Upper lobe of left lung (tissue), 6 donors: Measurements from ENCODE around the gene ASCC1. TPM values are rescaled to one million over a fixed set of nuclear protein-coding genes. Genes with fewer than 3 reads are reported as not detected.
"Not testable (repeated sequence)": the region's sequence is repeated elsewhere in the genome, so short reads cannot be mapped to it uniquely, and the experiment has no call there.

ENCODE experiments used
- ATAC-seq, 2 donors: fragments of 200-7000 bp; cut with Tn5 transposase; one replicate each; pipeline ENCODE4 v1.9.1; 2022; ENCODE audit warnings: mild to moderate bottlenecking in 2 of 2, moderate library complexity in 2 of 2; ENCODE audit not compliant: low FRiP score in 2 of 2
- DNase-seq, 2 donors: peaks; one replicate each; pipeline ENCODE4 v3.0.0-alpha.2; 2019 to 2020
- H3K27ac ChIP-seq, 4 donors: fragments of 200-600 bp; sonication (generic); one replicate each; pipeline ENCODE4 v1.5.1; 2016 to 2019
- H3K27me3 ChIP-seq, 4 donors: fragments of 200-600 bp; sonication (generic); one replicate each; pipeline ENCODE4 v1.5.1; 2017 to 2019
- H3K36me3 ChIP-seq, 4 donors: fragments of 200-600 bp; sonication (generic); one replicate each; pipeline ENCODE4 v1.5.1; 2016 to 2019
- H3K4me1 ChIP-seq, 4 donors: fragments of 200-600 bp; sonication (generic); one replicate each; pipeline ENCODE4 v1.5.1; 2018 to 2019
- H3K4me3 ChIP-seq, 4 donors: fragments of 200-600 bp; sonication (generic); one replicate each; pipeline ENCODE4 v1.5.1; 2017 to 2019; ENCODE audit warnings: mild to moderate bottlenecking in 2 of 4, moderate library complexity in 1 of 4
- H3K9me3 ChIP-seq, 4 donors: fragments of 200-600 bp; sonication (generic); one replicate each; pipeline ENCODE4 v1.5.1; 2018 to 2019
- EP300 ChIP-seq, 4 donors: sonication (generic); formaldehyde crosslinking; IDR thresholded peaks; one replicate each; pipeline ENCODE4 v1.5.1; 2017; ENCODE audit warnings: antibody characterized with exemption in 4 of 4, control low read depth in 2 of 4
- POLR2A ChIP-seq, 4 donors: fragments of 450-650 bp; IDR thresholded peaks; one replicate each; pipeline ENCODE4 v1.5.1; 2016 to 2017; ENCODE audit warnings: antibody characterized with exemption in 4 of 4, mild to moderate bottlenecking in 2 of 4
- POLR2AphosphoS5 ChIP-seq, 2 donors: sonication (generic); formaldehyde crosslinking; IDR thresholded peaks; one replicate each; pipeline ENCODE4 v1.5.1; 2017; ENCODE audit warnings: antibody characterized with exemption in 2 of 2
- WGBS, 2 donors: methylation state at CpG; one replicate each; pipeline ENCODE4 v1.1.5; 2017 to 2018; 5-methylcytosine and 5-hydroxymethylcytosine counted together
- total RNA-seq, 6 donors: library from RNA; depleted of rRNA in 4 of 6; stranded (reverse); fragments of >200 nt in 4 of 6; gene quantifications; one replicate each; pipeline versions ENCODE4 v1.1.0 to v1.2.1, GENCODE V29; 2016 to 2021
- TF ChIP-seq, protein P1 (sequence below), 6 experiments: fragments of 450-650 bp in 4 of 6; fragments of 200-600 bp in 2 of 6; sonication (generic) in 2 of 6; IDR thresholded peaks; one replicate each; pipeline ENCODE4 v1.5.1; 2016 to 2019; ENCODE audit warnings: antibody characterized with exemption in 6 of 6
- donor health status: DM: no; HTN: no; CAD: no; lungs with moderate emphysema.
- donor health status: DM: no; HTN: yes; CAD: no; lungs with severe emphysema.

Gene ASCC1
- total RNA-seq, 6 donors from 2014 or later, result 20.4 to 40.7 (median 24.4) TPM

DNA sequence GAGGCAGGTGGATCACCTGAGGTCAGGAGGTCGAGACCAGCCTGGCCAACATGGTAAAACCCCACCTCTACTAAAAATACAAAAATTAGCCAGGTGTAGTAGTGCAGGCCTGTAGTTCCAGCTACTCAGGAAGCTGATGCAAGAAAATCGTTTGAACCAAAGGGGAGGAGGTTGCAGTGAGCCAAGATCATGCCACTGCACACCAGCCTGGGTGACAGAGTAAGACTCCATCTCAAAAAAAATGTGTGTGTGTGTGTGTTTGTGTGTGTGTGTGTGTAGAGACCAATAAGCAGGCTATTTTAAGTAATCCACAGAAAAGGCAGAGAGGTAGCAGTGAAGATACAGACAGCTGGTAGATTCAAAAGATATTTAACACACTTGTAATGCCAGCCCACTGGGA, 7.5 kb downstream of the ASCC1 start:
- not testable (repeated sequence) for H3K4me1 ChIP-seq, H3K4me3 ChIP-seq, H3K9me3 ChIP-seq, H3K27ac ChIP-seq, ATAC-seq, DNase-seq, H3K27me3 ChIP-seq
- peaks cover 13 to 91% (median 37%) of the 10 kb centered on the region in 4 donors for H3K36me3 ChIP-seq
- WGBS, 2 donors, result 65 to 73% methylated on average over 2 of the region's 2 CpGs

DNA sequence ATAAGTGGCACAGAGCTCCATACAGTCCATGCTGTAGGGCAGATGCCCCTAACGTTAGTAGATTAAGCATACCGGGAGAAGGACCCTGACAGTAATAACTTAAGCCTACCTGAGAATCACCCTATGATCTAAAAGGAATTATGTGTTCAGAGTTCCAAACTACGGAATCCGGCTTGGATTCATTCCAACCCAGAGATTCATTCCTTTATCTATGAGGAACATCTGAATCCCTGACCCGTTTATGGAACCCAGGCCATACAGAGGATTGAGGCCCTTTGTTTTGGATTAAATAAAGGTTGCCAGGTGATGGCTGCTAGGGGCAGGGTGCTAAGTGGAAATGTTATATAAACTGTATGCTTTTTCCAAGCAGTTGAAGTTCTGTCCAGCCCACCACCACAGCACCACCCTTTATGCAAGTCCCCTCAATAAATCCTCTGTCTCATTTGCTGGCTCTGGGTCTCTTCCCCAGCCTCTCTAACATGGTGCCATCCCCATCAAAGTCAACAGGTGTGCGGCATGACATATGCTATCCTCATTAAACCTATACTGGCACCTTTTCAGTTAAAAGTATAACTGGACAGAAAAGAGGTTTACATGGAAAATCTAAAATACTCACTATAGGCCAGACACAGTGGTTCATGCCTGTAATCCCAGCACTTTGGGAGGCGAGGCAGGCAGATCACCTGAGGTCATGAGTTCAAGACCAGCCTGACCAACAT, 9.4 kb downstream of the ASCC1 start:
- DNase-seq (no peak), ATAC-seq (no peak)

DNA sequence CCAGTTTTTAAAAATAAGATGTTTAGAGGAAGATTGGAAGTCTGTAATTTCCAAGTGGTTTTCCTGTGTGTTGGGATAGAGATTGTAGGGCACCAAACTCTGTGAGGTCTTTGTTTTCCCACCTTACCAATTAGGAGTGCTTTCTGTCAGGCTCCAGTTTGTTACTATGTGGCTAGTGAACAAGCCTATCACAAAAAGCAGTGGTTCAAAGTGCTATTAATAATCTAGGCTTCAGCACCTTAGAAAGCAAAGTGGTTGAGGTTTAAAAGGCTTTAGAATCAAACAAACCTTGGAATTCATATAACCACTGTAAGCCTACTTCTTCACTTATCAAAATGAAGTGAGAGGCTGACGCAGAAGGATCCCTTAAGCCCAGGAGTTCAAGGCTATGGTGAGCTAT, 11.4 kb downstream of the ASCC1 start:
- H3K27ac ChIP-seq, result no peak overlapping the region
- no peak for TF ChIP-seq POLR2A (IDR thresholded peaks at IDR 0.05)
- no peak for TF ChIP-seq POLR2AphosphoS5 (IDR thresholded peaks at IDR 0.05)
- TF ChIP-seq EP300 (IDR thresholded peaks at IDR 0.05), result no peak
- TF ChIP-seq, protein P1, sequence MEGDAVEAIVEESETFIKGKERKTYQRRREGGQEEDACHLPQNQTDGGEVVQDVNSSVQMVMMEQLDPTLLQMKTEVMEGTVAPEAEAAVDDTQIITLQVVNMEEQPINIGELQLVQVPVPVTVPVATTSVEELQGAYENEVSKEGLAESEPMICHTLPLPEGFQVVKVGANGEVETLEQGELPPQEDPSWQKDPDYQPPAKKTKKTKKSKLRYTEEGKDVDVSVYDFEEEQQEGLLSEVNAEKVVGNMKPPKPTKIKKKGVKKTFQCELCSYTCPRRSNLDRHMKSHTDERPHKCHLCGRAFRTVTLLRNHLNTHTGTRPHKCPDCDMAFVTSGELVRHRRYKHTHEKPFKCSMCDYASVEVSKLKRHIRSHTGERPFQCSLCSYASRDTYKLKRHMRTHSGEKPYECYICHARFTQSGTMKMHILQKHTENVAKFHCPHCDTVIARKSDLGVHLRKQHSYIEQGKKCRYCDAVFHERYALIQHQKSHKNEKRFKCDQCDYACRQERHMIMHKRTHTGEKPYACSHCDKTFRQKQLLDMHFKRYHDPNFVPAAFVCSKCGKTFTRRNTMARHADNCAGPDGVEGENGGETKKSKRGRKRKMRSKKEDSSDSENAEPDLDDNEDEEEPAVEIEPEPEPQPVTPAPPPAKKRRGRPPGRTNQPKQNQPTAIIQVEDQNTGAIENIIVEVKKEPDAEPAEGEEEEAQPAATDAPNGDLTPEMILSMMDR (IDR thresholded peaks at IDR 0.05), result no peak
- H3K27me3 ChIP-seq, result no peaks in the 10 kb centered on the region
- H3K36me3 ChIP-seq, result peaks cover 5 to 95% (median 40%) of the 10 kb centered on the region in 4 donors
- H3K9me3 ChIP-seq, result no peaks in the 10 kb centered on the region
- DNase-seq (no peak), ATAC-seq (no peak)
- H3K4me3 ChIP-seq, result no peak overlapping the region
- WGBS, 2 donors, result 90 to 100% methylated on average over 1 of the region's 1 CpG
- no peaks in the 10 kb centered on the region for H3K4me1 ChIP-seq

More for the DNA sequence above, 9.4 kb downstream of the ASCC1 start:
- no peak overlapping the region for H3K27ac ChIP-seq
- no peaks in the 10 kb centered on the region for H3K4me1 ChIP-seq
- WGBS, 2 donors, result 89 to 90% methylated on average over 7 of the region's 7 CpGs
- H3K36me3 ChIP-seq, result peaks cover 13 to 97% (median 44%) of the 10 kb centered on the region in 4 donors
- H3K9me3 ChIP-seq, result no peaks in the 10 kb centered on the region
- no peak for TF ChIP-seq POLR2A (IDR thresholded peaks at IDR 0.05)
- TF ChIP-seq EP300 (IDR thresholded peaks at IDR 0.05), result no peak
- no peak for TF ChIP-seq POLR2AphosphoS5 (IDR thresholded peaks at IDR 0.05)
- TF ChIP-seq, protein P1 (IDR thresholded peaks at IDR 0.05), result no peak
- H3K4me3 ChIP-seq, result no peak overlapping the region
- H3K27me3 ChIP-seq, result no peaks in the 10 kb centered on the region

DNA sequence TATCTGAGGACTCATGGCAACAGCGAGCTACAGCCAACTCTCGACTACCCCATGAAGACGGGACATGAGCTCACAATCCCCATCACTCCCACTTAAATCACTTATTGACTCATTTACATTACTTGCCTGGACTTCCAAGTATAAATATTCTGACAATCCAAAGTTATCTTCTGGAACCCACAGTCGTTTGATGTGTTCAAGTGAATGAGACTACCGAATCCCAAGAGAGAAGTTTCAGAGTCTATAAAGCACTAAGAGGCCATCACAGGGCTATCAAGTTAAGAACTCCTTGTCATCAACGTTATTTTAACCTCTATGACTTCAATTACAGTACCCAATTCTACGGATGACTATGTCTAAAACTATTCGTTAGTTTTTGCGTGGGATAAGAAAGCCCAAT, 11.8 kb downstream of the ASCC1 start:
- Histone ChIP-seq H3K27ac (no peak overlapping the region), H3K27me3 (no peaks in the 10 kb centered on the region), H3K9me3 (no peaks in the 10 kb centered on the region), H3K4me3 (no peak overlapping the region), H3K36me3 (peaks cover 5 to 93% (median 37%) of the 10 kb centered on the region in 4 donors), H3K4me1 (no peaks in the 10 kb centered on the region)
- TF ChIP-seq, protein P1 (IDR thresholded peaks at IDR 0.05), result no peak
- no peak for TF ChIP-seq EP300 (IDR thresholded peaks at IDR 0.05)
- no peak for DNase-seq
- 83 to 89% methylated on average over 9 of the region's 9 CpGs for WGBS, 2 donors
- no peak for ATAC-seq

DNA sequence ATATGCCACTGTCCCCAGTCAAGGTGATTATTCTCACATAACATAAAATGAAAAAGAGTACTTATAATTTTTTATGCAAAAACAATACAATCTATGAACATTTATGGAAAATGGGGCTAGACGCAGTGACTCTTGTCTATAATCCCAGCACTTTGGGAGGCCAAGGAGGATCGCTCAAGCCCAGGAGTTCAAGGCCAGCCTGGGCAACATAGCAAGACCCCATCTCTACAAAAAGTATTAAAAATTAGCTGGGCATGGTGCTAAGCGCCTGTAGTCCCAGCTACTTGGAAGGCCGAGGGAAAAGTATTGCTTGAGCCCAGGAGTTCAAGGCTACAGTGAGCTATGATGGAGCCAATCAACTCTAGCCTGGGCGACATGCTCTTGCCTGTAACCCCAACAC, 14.8 kb downstream of the ASCC1 start:
- no peaks in the 10 kb centered on the region for H3K4me1 ChIP-seq
- H3K36me3 ChIP-seq, result peaks cover 0 to 77% (median 32%) of the 10 kb centered on the region in 4 donors

More for the DNA sequence above, 14.8 kb downstream of the ASCC1 start:
- 84 to 90% methylated on average over 5 of the region's 5 CpGs for WGBS, 2 donors
- Histone ChIP-seq H3K4me3 (no peak overlapping the region), H3K27ac (no peak overlapping the region), H3K9me3 (no peaks in the 10 kb centered on the region), H3K27me3 (no peaks in the 10 kb centered on the region)
- ATAC-seq (no peak), DNase-seq (no peak)
- TF ChIP-seq EP300 (IDR thresholded peaks at IDR 0.05), result no peak
- no peak for TF ChIP-seq POLR2AphosphoS5 (IDR thresholded peaks at IDR 0.05)
- no peak for TF ChIP-seq POLR2A (IDR thresholded peaks at IDR 0.05)
- TF ChIP-seq, protein P1 (IDR thresholded peaks at IDR 0.05), result no peak
